Activated CD8-positive, alpha-beta memory T cell treated with anti-CD3 and anti-CD28 coated beads for 36 hours (primary cell): ENCODE data around the gene TBC1D8B. TPM values are rescaled to one million over a fixed set of nuclear protein-coding genes. Genes with fewer than 3 reads are reported as not detected.

ENCODE experiments used
- CTCF ChIA-PET: fragments of 350-600 bp; sonication (Branson Sonifier 250); formaldehyde crosslinking; loops from one replicate; lab custom pipeline; 2021; ENCODE audit warnings: antibody characterized with exemption; lab: Charles Lee
- POLR2A ChIA-PET: fragments of 350-600 bp; sonication (Branson Sonifier 250); formaldehyde crosslinking; loops from one replicate; lab custom pipeline; 2021; ENCODE audit warnings: antibody characterized with exemption; lab: Charles Lee
- total RNA-seq, 2 experiments: library from RNA; stranded (reverse); gene quantifications; one replicate each; pipeline ENCODE4 v1.2.3, GENCODE V29; 2021

The TBC1D8B gene
- total RNA-seq, 2 experiments from 2014 or later, result 0.99 to 1.1 TPM

- ChIA-PET CTCF (interaction anchor here (1.0 kb wide), 1 partner anchor 24 kb away, joined by 3 read pairs; no protein-coding TSS in a partner anchor), POLR2A (no interaction called here)
Observed at GRCh38 chrX:106894978-106895452, 92.5 kb downstream of the TBC1D8B start.

GRCh38 chrX:106897259-106897658, 94.8 kb downstream of the TBC1D8B start:
- POLR2A ChIA-PET, result no interaction called here
- CTCF ChIA-PET, result no interaction called here

- ChIA-PET CTCF (no interaction called here), POLR2A (no interaction called here)
Observed at GRCh38 chrX:106898462-106898861, 96.0 kb downstream of the TBC1D8B start.

- POLR2A ChIA-PET, result no interaction called here
- CTCF ChIA-PET, result interaction anchor here (0.6 to 0.7 kb wide), 2 partner anchors 639 to 651 kb away, joined by 3 read pairs; no protein-coding TSS in a partner anchor
Observed at GRCh38 chrX:106899276-106899675, 96.8 kb downstream of the TBC1D8B start.

GRCh38 chrX:106899841-106900240, 97.4 kb downstream of the TBC1D8B start:
- POLR2A ChIA-PET, result no interaction called here

GRCh38 chrX:106901341-106901740, 98.9 kb downstream of the TBC1D8B start:
- CTCF ChIA-PET, result no interaction called here

More at GRCh38 chrX:106899841-106900240, 97.4 kb downstream of the TBC1D8B start:
- CTCF ChIA-PET, result interaction anchor here (0.7 kb wide), 1 partner anchor 639 kb away, joined by 3 read pairs; no protein-coding TSS in a partner anchor

GRCh38 chrX:106901781-106902219, 99.3 kb downstream of the TBC1D8B start:
- ChIA-PET CTCF (no interaction called here), POLR2A (no interaction called here)

More at GRCh38 chrX:106901341-106901740, 98.9 kb downstream of the TBC1D8B start:
- POLR2A ChIA-PET, result no interaction called here

GRCh38 chrX:106902684-106903083, 100.2 kb downstream of the TBC1D8B start:
- CTCF ChIA-PET, result no interaction called here

GRCh38 chrX:106903291-106903824, 100.9 kb downstream of the TBC1D8B start, which contains the start of gene RIPPLY1:
Gene RIPPLY1 (minus strand): TSS chrX:106903341. CDS start chrX:106903287, 54 bp downstream.
- ChIA-PET POLR2A (no interaction called here), CTCF (no interaction called here)

More at GRCh38 chrX:106902684-106903083, 100.2 kb downstream of the TBC1D8B start:
- POLR2A ChIA-PET, result no interaction called here

GRCh38 chrX:106903856-106904528, 101.5 kb downstream of the TBC1D8B start:
- CTCF ChIA-PET, result no interaction called here

GRCh38 chrX:106905064-106905708, 102.7 kb downstream of the TBC1D8B start:
- ChIA-PET POLR2A (no interaction called here), CTCF (no interaction called here)

More at GRCh38 chrX:106903856-106904528, 101.5 kb downstream of the TBC1D8B start:
- POLR2A ChIA-PET, result no interaction called here

- ChIA-PET CTCF (no interaction called here), POLR2A (no interaction called here)
Observed at GRCh38 chrX:106906361-106906760, 103.9 kb downstream of the TBC1D8B start.

GRCh38 chrX:106912864-106913263, 110.4 kb downstream of the TBC1D8B start:
- POLR2A ChIA-PET, result no interaction called here
- CTCF ChIA-PET, result no interaction called here

GRCh38 chrX:106917830-106918500, 115.5 kb downstream of the TBC1D8B start:
- CTCF ChIA-PET, result interaction anchor here (0.6 kb wide), 1 partner anchor 78 kb away, joined by 4 read pairs; no protein-coding TSS in a partner anchor
- POLR2A ChIA-PET, result no interaction called here

GRCh38 chrX:106919932-106920452, 117.5 kb downstream of the TBC1D8B start, which contains the start of gene CLDN2:
Gene CLDN2 (plus strand): TSS chrX:106920402. CDS start chrX:106928229, 7,827 bp downstream.
- POLR2A ChIA-PET, result no interaction called here
- CTCF ChIA-PET, result no interaction called here

GRCh38 chrX:106921637-106922036, 119.2 kb downstream of the TBC1D8B start:
- ChIA-PET CTCF (no interaction called here), POLR2A (no interaction called here)
